Activated CD8-positive, alpha-beta memory T cell treated with anti-CD3 and anti-CD28 coated beads for 48 hours (primary cell): ENCODE results near the gene CYP2S1.
A peak's percentile ranks its signal among the peaks of the same experiment; 100 is the strongest.
"Not testable (repeated sequence)": the region's sequence is repeated elsewhere in the genome, so short reads cannot be mapped to it uniquely, and the experiment has no call there.

ENCODE experiments used
- DNase-seq, 3 experiments: peaks; one replicate each; pipeline ENCODE4 v3.0.0-alpha.2; 2020; ENCODE audit warnings: low read depth in 2 of 3, low spot score in 2 of 3

Gene CYP2S1

GRCh38 chr19:41192574-41193429, at the start of gene CYP2S1:
Gene CYP2S1, plus strand, starts transcription at chr19:41193219. Its CDS starts 46 bp downstream, at chr19:41193265.
- no peak for DNase-seq

- peak; percentile 42 to 74 (median 69) for DNase-seq
Measured at GRCh38 chr19:41144403-41144802, 48.6 kb upstream of the CYP2S1 start.

GRCh38 chr19:41149831-41150230, 43.2 kb upstream of the CYP2S1 start:
- DNase-seq = no peak

GRCh38 chr19:41150986-41151385, 42.0 kb upstream of the CYP2S1 start:
- not testable (repeated sequence) for DNase-seq

- no peak for DNase-seq
Measured at GRCh38 chr19:41154060-41154459, 39.0 kb upstream of the CYP2S1 start.

- no peak for DNase-seq
Measured at GRCh38 chr19:41156207-41156606, 36.8 kb upstream of the CYP2S1 start.

- DNase-seq = no peak
Measured at GRCh38 chr19:41159881-41160280, 33.1 kb upstream of the CYP2S1 start.

- no peak for DNase-seq
Measured at GRCh38 chr19:41161903-41162302, 31.1 kb upstream of the CYP2S1 start.

GRCh38 chr19:41166944-41167804, 25.8 kb upstream of the CYP2S1 start:
- DNase-seq = no peak

- no peak for DNase-seq
Measured at GRCh38 chr19:41172297-41173164, 20.5 kb upstream of the CYP2S1 start.

GRCh38 chr19:41174297-41174928, 18.6 kb upstream of the CYP2S1 start:
- no peak for DNase-seq

GRCh38 chr19:41175801-41176777, 16.9 kb upstream of the CYP2S1 start:
- DNase-seq = no peak

- not testable (repeated sequence) for DNase-seq
Measured at GRCh38 chr19:41180173-41180572, 12.8 kb upstream of the CYP2S1 start.

- no peak for DNase-seq
Measured at GRCh38 chr19:41186971-41187883, 5.8 kb upstream of the CYP2S1 start.

GRCh38 chr19:41187884-41188279, 5.1 kb upstream of the CYP2S1 start:
- no peak for DNase-seq

GRCh38 chr19:41189425-41190065, 3.5 kb upstream of the CYP2S1 start:
- no peak for DNase-seq

GRCh38 chr19:41193430-41194156, 574 bp downstream of the CYP2S1 start:
- no peak for DNase-seq
